ENCODE measurements around the gene CTRB2. TPM values are rescaled to one million over a fixed set of nuclear protein-coding genes. Genes with fewer than 3 reads are reported as not detected.
"Not testable (repeated sequence)": the region's sequence is repeated elsewhere in the genome, so short reads cannot be mapped to it uniquely, and the experiment has no call there.

The CTRB2 gene
- total RNA-seq, 2 experiments from 2014 or later, result not detected

GRCh38 chr16:75208242-75208825, 1.4 kb upstream of the CTRB2 start:
- DNase-seq, result no peak
- ChIA-PET CTCF (interaction anchor here (1.0 to 1.6 kb wide), 2 partner anchors 9 to 25 kb away, joined by 3 to 6 read pairs; no protein-coding TSS in a partner anchor), POLR2A (no interaction called here)
- Mint-ChIP-seq H3K9me3 (no peaks in the 10 kb centered on the region), H3K4me3 (no peak overlapping the region), H3K36me3 (no peaks in the 10 kb centered on the region), H3K27ac (no peak overlapping the region), H3K27me3 (no peaks in the 10 kb centered on the region), H3K4me1 (ENCODE audit: low read depth) (no peaks in the 10 kb centered on the region)
- intact Hi-C loops (cut with micrococcal nuclease), result no loop called here

- no peaks in the 10 kb centered on the region for H3K9me3 Mint-ChIP-seq
- no peak overlapping the region for H3K27ac Mint-ChIP-seq
- no peaks in the 10 kb centered on the region for H3K36me3 Mint-ChIP-seq
- H3K27me3 Mint-ChIP-seq, result no peaks in the 10 kb centered on the region
- ChIA-PET CTCF (interaction anchor here (1.0 to 1.6 kb wide), 2 partner anchors 8 to 26 kb away, joined by 3 to 6 read pairs; no protein-coding TSS in a partner anchor), POLR2A (no interaction called here)
- H3K4me1 Mint-ChIP-seq (ENCODE audit: low read depth), result no peaks in the 10 kb centered on the region
- intact Hi-C loops (cut with micrococcal nuclease), result no loop called here
- H3K4me3 Mint-ChIP-seq, result no peak overlapping the region
- no peak for DNase-seq
Measured at GRCh38 chr16:75207831-75208230, 870 bp upstream of the CTRB2 start.

GRCh38 chr16:75205961-75206748, 806 bp downstream of the CTRB2 start:
- H3K4me3 Mint-ChIP-seq; intact Hi-C loops (cut with micrococcal nuclease); DNase-seq; CTCF ChIA-PET; H3K4me1 Mint-ChIP-seq (ENCODE audit: low read depth); POLR2A ChIA-PET; H3K27ac Mint-ChIP-seq; H3K9me3 Mint-ChIP-seq; H3K36me3 Mint-ChIP-seq; H3K27me3 Mint-ChIP-seq: not testable (repeated sequence)

GRCh38 chr16:75205438-75205837, 1.5 kb downstream of the CTRB2 start:
- DNase-seq; H3K36me3 Mint-ChIP-seq; H3K27me3 Mint-ChIP-seq; POLR2A ChIA-PET; H3K27ac Mint-ChIP-seq; H3K4me3 Mint-ChIP-seq; H3K9me3 Mint-ChIP-seq; intact Hi-C loops (cut with micrococcal nuclease); CTCF ChIA-PET; H3K4me1 Mint-ChIP-seq (ENCODE audit: low read depth): not testable (repeated sequence)

- H3K4me3 Mint-ChIP-seq; H3K27ac Mint-ChIP-seq; intact Hi-C loops (cut with micrococcal nuclease); POLR2A ChIA-PET; H3K4me1 Mint-ChIP-seq (ENCODE audit: low read depth); H3K9me3 Mint-ChIP-seq; H3K36me3 Mint-ChIP-seq; DNase-seq; CTCF ChIA-PET; H3K27me3 Mint-ChIP-seq: not testable (repeated sequence)
Measured at GRCh38 chr16:75204905-75205304, 2.1 kb downstream of the CTRB2 start.

- Mint-ChIP-seq H3K4me3 (no peak overlapping the region), H3K4me1 (ENCODE audit: low read depth) (peaks cover 7% of the 10 kb centered on the region), H3K36me3 (no peaks in the 10 kb centered on the region), H3K27me3 (no peaks in the 10 kb centered on the region), H3K9me3 (no peaks in the 10 kb centered on the region), H3K27ac (no peak overlapping the region)
- POLR2A ChIA-PET, result no interaction called here
- intact Hi-C loops (cut with micrococcal nuclease), result no loop called here
- CTCF ChIA-PET, result no interaction called here
- no peak for DNase-seq
Measured at GRCh38 chr16:75204410-75204758, 2.6 kb downstream of the CTRB2 start.

GRCh38 chr16:75203667-75204409, 3.1 kb downstream of the CTRB2 start:
- no peaks in the 10 kb centered on the region for H3K27me3 Mint-ChIP-seq
- DNase-seq, result no peak
- no peak overlapping the region for H3K27ac Mint-ChIP-seq
- H3K9me3 Mint-ChIP-seq, result no peaks in the 10 kb centered on the region
- H3K4me3 Mint-ChIP-seq, result no peak overlapping the region
- H3K36me3 Mint-ChIP-seq, result no peaks in the 10 kb centered on the region
- ChIA-PET CTCF (no interaction called here), POLR2A (no interaction called here)
- H3K4me1 Mint-ChIP-seq (ENCODE audit: low read depth), result peaks cover 9% of the 10 kb centered on the region
- intact Hi-C loops (cut with micrococcal nuclease), result no loop called here

GRCh38 chr16:75203096-75203495, 3.9 kb downstream of the CTRB2 start:
- no peaks in the 10 kb centered on the region for H3K36me3 Mint-ChIP-seq
- H3K9me3 Mint-ChIP-seq, result no peaks in the 10 kb centered on the region
- intact Hi-C loops (cut with micrococcal nuclease), result no loop called here
- H3K4me3 Mint-ChIP-seq, result no peak overlapping the region
- DNase-seq, result no peak
- peaks cover 4% of the 10 kb centered on the region for H3K27me3 Mint-ChIP-seq
- H3K27ac Mint-ChIP-seq, result no peak overlapping the region
- CTCF ChIA-PET, result no interaction called here
- POLR2A ChIA-PET, result no interaction called here
- peaks cover 9% of the 10 kb centered on the region for H3K4me1 Mint-ChIP-seq (ENCODE audit: low read depth)

GRCh38 chr16:75202069-75202590, 4.8 kb downstream of the CTRB2 start:
- intact Hi-C loops (cut with micrococcal nuclease), result no loop called here
- POLR2A ChIA-PET, result no interaction called here
- H3K36me3 Mint-ChIP-seq, result no peaks in the 10 kb centered on the region
- no peak for DNase-seq
- H3K9me3 Mint-ChIP-seq, result no peaks in the 10 kb centered on the region
- no peak overlapping the region for H3K27ac Mint-ChIP-seq
- H3K4me3 Mint-ChIP-seq, result no peak overlapping the region
- CTCF ChIA-PET, result interaction anchor here (1.4 to 3.1 kb wide), 2 partner anchors 32 to 183 kb away, joined by 5 to 45 read pairs; no protein-coding TSS in a partner anchor
- H3K4me1 Mint-ChIP-seq (ENCODE audit: low read depth), result peaks cover 9% of the 10 kb centered on the region
- peaks cover 10% of the 10 kb centered on the region for H3K27me3 Mint-ChIP-seq

- Mint-ChIP-seq H3K4me3 (no peak overlapping the region), H3K27me3 (peaks cover 13% of the 10 kb centered on the region), H3K9me3 (no peaks in the 10 kb centered on the region), H3K4me1 (ENCODE audit: low read depth) (peaks cover 9% of the 10 kb centered on the region), H3K27ac (no peak overlapping the region), H3K36me3 (no peaks in the 10 kb centered on the region)
- POLR2A ChIA-PET, result no interaction called here
- CTCF ChIA-PET, result interaction anchor here (0.5 to 4.2 kb wide), 18 partner anchors 8 to 1974 kb away, joined by 3 to 56 read pairs (median 10); partner anchors contain the start of genes CTRB1 and WDR59
- DNase-seq, result no peak
- intact Hi-C loops (cut with micrococcal nuclease), result loop anchor here (2.0 kb wide), 1 partner anchor 23 kb away; no protein-coding TSS in a partner anchor
Measured at GRCh38 chr16:75198135-75198600, 8.8 kb downstream of the CTRB2 start.

- POLR2A ChIA-PET, result no interaction called here
- CTCF ChIA-PET, result interaction anchor here (0.5 to 4.2 kb wide), 11 partner anchors 8 to 1974 kb away, joined by 3 to 32 read pairs (median 10); partner anchors contain the start of gene CTRB1
- Mint-ChIP-seq H3K4me1 (ENCODE audit: low read depth) (peaks cover 9% of the 10 kb centered on the region), H3K36me3 (no peaks in the 10 kb centered on the region), H3K27ac (no peak overlapping the region), H3K4me3 (no peak overlapping the region), H3K9me3 (no peaks in the 10 kb centered on the region), H3K27me3 (peaks cover 13% of the 10 kb centered on the region)
- DNase-seq, result no peak
- intact Hi-C loops (cut with micrococcal nuclease), result loop anchor here (2.0 kb wide), 1 partner anchor 23 kb away; no protein-coding TSS in a partner anchor
Measured at GRCh38 chr16:75197522-75198134, 9.3 kb downstream of the CTRB2 start.

- intact Hi-C loops (cut with micrococcal nuclease), result no loop called here
- DNase-seq, result no peak
- Mint-ChIP-seq H3K4me1 (ENCODE audit: low read depth) (peaks cover 9% of the 10 kb centered on the region), H3K27me3 (peaks cover 13% of the 10 kb centered on the region), H3K4me3 (no peak overlapping the region), H3K27ac (no peak overlapping the region), H3K36me3 (no peaks in the 10 kb centered on the region), H3K9me3 (no peaks in the 10 kb centered on the region)
- CTCF ChIA-PET, result interaction anchor here (1.0 to 1.8 kb wide), 2 partner anchors 37 to 189 kb away, joined by 7 to 12 read pairs; no protein-coding TSS in a partner anchor
- POLR2A ChIA-PET, result no interaction called here
Measured at GRCh38 chr16:75196836-75197235, 10.1 kb downstream of the CTRB2 start.

Measured in activated CD4-positive, alpha-beta memory T cell treated with anti-CD3 and anti-CD28 coated beads for 36 hours (primary cell).